Measurements from ENCODE around the gene GH2.
"Not testable (repeated sequence)": the region's sequence is repeated elsewhere in the genome, so short reads cannot be mapped to it uniquely, and the experiment has no call there.

Gene GH2

GRCh38 chr17:63881935-63882601, at the start of gene GH2:
TSS of gene GH2 (minus strand) at chr17:63881944. CDS start at chr17:63881801, 143 bp downstream.
- DNase-seq (ENCODE audit: insufficient read length, low spot score), result peak; percentile 88
- FAIRE-seq, result no peak

GRCh38 chr17:63930951-63931575, 49.3 kb upstream of the GH2 start:
- DNase-seq (ENCODE audit: insufficient read length, low spot score), result no peak

GRCh38 chr17:63929860-63930766, 48.4 kb upstream of the GH2 start:
- FAIRE-seq, result peak; percentile 20

More at GRCh38 chr17:63930951-63931575, 49.3 kb upstream of the GH2 start:
- FAIRE-seq, result no peak

GRCh38 chr17:63928966-63929695, 47.4 kb upstream of the GH2 start:
- FAIRE-seq (no peak), DNase-seq (ENCODE audit: insufficient read length, low spot score) (no peak)

More at GRCh38 chr17:63929860-63930766, 48.4 kb upstream of the GH2 start:
- DNase-seq (ENCODE audit: insufficient read length, low spot score), result no peak

GRCh38 chr17:63928172-63928666, 46.5 kb upstream of the GH2 start:
- no peak for DNase-seq (ENCODE audit: insufficient read length, low spot score)

GRCh38 chr17:63927464-63928171, 45.9 kb upstream of the GH2 start:
- no peak for FAIRE-seq
- DNase-seq (ENCODE audit: insufficient read length, low spot score), result no peak

More at GRCh38 chr17:63928172-63928666, 46.5 kb upstream of the GH2 start:
- no peak for FAIRE-seq

- DNase-seq (ENCODE audit: insufficient read length, low spot score) (no peak), FAIRE-seq (no peak)
Measured at GRCh38 chr17:63926164-63926563, 44.4 kb upstream of the GH2 start.

GRCh38 chr17:63925615-63926014, 43.9 kb upstream of the GH2 start:
- FAIRE-seq (no peak), DNase-seq (ENCODE audit: insufficient read length, low spot score) (no peak)

- not testable (repeated sequence) for FAIRE-seq
Measured at GRCh38 chr17:63922402-63922801, 40.7 kb upstream of the GH2 start.

GRCh38 chr17:63920779-63921178, 39.0 kb upstream of the GH2 start:
- not testable (repeated sequence) for DNase-seq (ENCODE audit: insufficient read length, low spot score); FAIRE-seq

More at GRCh38 chr17:63922402-63922801, 40.7 kb upstream of the GH2 start:
- DNase-seq (ENCODE audit: insufficient read length, low spot score), result not testable (repeated sequence)

GRCh38 chr17:63920050-63920449, 38.3 kb upstream of the GH2 start:
- not testable (repeated sequence) for DNase-seq (ENCODE audit: insufficient read length, low spot score); FAIRE-seq

- DNase-seq (ENCODE audit: insufficient read length, low spot score) (peak; percentile 88), FAIRE-seq (peak; percentile 66)
Measured at GRCh38 chr17:63919311-63919723, 37.6 kb upstream of the GH2 start.

GRCh38 chr17:63918789-63919305, 37.1 kb upstream of the GH2 start, which contains the start of gene GH1:
TSS of gene GH1 (minus strand) at chr17:63918839. CDS start at chr17:63918776, 63 bp downstream.
- not testable (repeated sequence) for FAIRE-seq; DNase-seq (ENCODE audit: insufficient read length, low spot score)

GRCh38 chr17:63918305-63918704, 36.6 kb upstream of the GH2 start:
- DNase-seq (ENCODE audit: insufficient read length, low spot score) (no peak), FAIRE-seq (no peak)

GRCh38 chr17:63917646-63918045, 35.9 kb upstream of the GH2 start:
- FAIRE-seq (no peak), DNase-seq (ENCODE audit: insufficient read length, low spot score) (no peak)

GRCh38 chr17:63917206-63917605, 35.5 kb upstream of the GH2 start:
- not testable (repeated sequence) for DNase-seq (ENCODE audit: insufficient read length, low spot score); FAIRE-seq

GRCh38 chr17:63916566-63917185, 34.9 kb upstream of the GH2 start:
- DNase-seq (ENCODE audit: insufficient read length, low spot score), result no peak
- FAIRE-seq, result no peak

- not testable (repeated sequence) for DNase-seq (ENCODE audit: insufficient read length, low spot score); FAIRE-seq
Measured at GRCh38 chr17:63915753-63916152, 34.0 kb upstream of the GH2 start.

- DNase-seq (ENCODE audit: insufficient read length, low spot score), result no peak
- no peak for FAIRE-seq
Measured at GRCh38 chr17:63914471-63914870, 32.7 kb upstream of the GH2 start.

Data from HTR-8/SVneo (cell line).